C4-2B (cell line): ENCODE results near the gene PRSS53.

Experiments used
- ZFX ChIP-seq: fragments of 450-650 bp; IDR thresholded peaks from 2 replicates; pipeline ENCODE4 v1.6.1; 2017
- TF ChIP-seq, protein P1 (sequence below): fragments of 450-650 bp; conservative IDR thresholded peaks from 2 replicates; pipeline ENCODE4 v1.5.1; 2017; ENCODE audit warnings: mild to moderate bottlenecking

DNA sequence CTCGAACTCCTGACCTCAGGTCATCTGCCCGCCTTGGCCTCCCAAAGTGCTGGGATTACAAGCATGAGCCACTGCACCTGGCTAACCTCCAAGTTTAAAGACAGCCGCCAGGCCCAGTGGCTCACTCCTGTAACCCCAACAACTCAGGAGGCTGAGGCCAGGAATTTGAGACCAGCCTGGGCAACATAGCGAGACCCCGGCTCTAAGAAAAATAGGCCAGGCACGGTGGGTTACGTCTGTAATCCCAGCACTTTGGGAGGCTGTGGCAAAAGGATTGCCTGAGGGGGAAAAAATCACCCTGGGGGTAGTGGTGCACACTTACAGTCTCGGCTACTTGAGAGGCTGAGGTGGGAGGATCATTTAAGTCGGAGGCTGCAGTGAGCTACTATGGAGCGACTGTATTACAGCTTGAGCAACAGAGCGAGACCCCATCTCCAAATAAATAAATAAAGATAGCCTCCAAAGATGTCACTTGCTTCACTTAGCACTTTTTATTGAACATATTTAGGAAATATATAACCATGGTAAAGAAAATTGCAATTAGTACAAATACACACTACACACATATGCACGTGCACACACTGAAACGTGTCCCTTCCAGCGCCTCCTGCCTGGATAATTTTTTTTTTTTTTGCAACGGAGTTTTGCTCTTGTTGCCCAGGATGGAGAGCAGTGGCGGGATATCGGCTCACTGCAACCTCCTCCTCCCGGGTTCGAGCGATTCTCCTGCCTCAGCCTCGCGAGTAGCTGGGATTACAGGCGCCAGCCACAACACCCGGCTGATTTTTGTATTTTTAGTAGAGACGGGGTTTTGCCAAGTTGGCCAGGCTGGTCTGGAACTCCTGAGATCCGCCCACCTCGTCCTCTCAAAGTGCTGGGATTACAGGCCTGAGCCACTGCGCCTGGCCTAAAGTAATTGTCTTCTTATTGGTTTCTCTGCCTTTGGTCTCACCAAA, 18.0 kb upstream of the PRSS53 start:
- TF ChIP-seq, protein P1, sequence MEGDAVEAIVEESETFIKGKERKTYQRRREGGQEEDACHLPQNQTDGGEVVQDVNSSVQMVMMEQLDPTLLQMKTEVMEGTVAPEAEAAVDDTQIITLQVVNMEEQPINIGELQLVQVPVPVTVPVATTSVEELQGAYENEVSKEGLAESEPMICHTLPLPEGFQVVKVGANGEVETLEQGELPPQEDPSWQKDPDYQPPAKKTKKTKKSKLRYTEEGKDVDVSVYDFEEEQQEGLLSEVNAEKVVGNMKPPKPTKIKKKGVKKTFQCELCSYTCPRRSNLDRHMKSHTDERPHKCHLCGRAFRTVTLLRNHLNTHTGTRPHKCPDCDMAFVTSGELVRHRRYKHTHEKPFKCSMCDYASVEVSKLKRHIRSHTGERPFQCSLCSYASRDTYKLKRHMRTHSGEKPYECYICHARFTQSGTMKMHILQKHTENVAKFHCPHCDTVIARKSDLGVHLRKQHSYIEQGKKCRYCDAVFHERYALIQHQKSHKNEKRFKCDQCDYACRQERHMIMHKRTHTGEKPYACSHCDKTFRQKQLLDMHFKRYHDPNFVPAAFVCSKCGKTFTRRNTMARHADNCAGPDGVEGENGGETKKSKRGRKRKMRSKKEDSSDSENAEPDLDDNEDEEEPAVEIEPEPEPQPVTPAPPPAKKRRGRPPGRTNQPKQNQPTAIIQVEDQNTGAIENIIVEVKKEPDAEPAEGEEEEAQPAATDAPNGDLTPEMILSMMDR = no peak
- no peak for TF ChIP-seq ZFX
